Measurements from ENCODE around the gene BAZ2B. TPM values are rescaled to one million over a fixed set of nuclear protein-coding genes. Genes with fewer than 3 reads are reported as not detected.

Gene BAZ2B
- total and polyA plus RNA-seq, 7 experiments from 2014 or later, result 9.9 to 57.4 (median 15.3) TPM

GRCh38 chr2:159471340-159471739, 145.0 kb downstream of the BAZ2B start:
- H3K4me1 ChIP-seq (ENCODE audit: control insufficient read depth in 2 of 2, insufficient read depth in 2 of 2, low read length in 2 of 2), result no peaks in the 10 kb centered on the region
- H3K27me3 ChIP-seq (ENCODE audit: control insufficient read depth in 2 of 2, insufficient read depth in 2 of 2, low read length in 2 of 2), result no peaks in the 10 kb centered on the region
- POLR2A ChIA-PET, result no interaction called here
- peaks cover 0 to 4% (median 0%) of the 10 kb centered on the region in 3 experiments for H3K36me3 ChIP-seq (ENCODE audit: control insufficient read depth in 2 of 3, insufficient read depth in 3 of 3, low read length in 3 of 3)
- ATAC-seq (no peak), DNase-seq (no peak)
- no peak overlapping the region for H3K4me3 ChIP-seq (ENCODE audit: low read length)
- peaks cover 3 to 54% (median 31%) of the 10 kb centered on the region in 5 donors for H3K36me3 Mint-ChIP-seq
- no peak overlapping the region for H3K27ac ChIP-seq (ENCODE audit: low read depth, low read length)
- peaks cover 5 to 26% (median 12%) of the 10 kb centered on the region in 11 donors for H3K9me3 Mint-ChIP-seq
- no peak overlapping the region for H3K4me3 Mint-ChIP-seq
- CTCF ChIA-PET, result no interaction called here
- H3K9me3 ChIP-seq (ENCODE audit: control insufficient read depth in 2 of 3, low read length in 3 of 3), result no peaks in the 10 kb centered on the region
- intact Hi-C loops (cut with micrococcal nuclease), result no loop called here
- no peak overlapping the region for H3K27ac Mint-ChIP-seq
- H3K4me1 Mint-ChIP-seq, result peaks cover 0 to 8% (median 3%) of the 10 kb centered on the region in 7 donors
- H3K27me3 Mint-ChIP-seq, result no peaks in the 10 kb centered on the region

DNA sequence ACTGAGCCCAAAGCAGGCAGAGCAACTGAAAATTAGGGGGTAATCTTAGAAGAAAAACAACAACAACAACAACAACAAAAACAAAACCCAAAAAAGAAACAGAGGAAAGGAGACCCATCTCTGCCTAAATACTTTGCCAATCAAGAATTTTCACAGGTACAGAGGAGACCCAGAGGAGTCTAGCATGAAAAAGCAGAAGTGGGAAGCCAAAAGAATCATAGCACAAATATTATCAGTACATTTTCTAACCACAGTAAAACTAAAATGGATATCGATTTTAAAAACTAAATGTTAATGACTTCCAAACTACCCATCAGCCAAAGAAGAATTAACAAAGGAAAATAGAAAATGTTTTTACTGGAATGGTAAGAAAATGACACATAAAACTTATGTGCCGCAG, 148.1 kb downstream of the BAZ2B start:
- ATAC-seq, result no peak
- H3K9me3 Mint-ChIP-seq, result peaks cover 0 to 15% (median 6%) of the 10 kb centered on the region in 11 donors
- H3K4me3 Mint-ChIP-seq, result no peak overlapping the region
- no peaks in the 10 kb centered on the region for H3K27me3 ChIP-seq (ENCODE audit: control insufficient read depth in 2 of 2, insufficient read depth in 2 of 2, low read length in 2 of 2)
- no peak for DNase-seq
- H3K4me1 Mint-ChIP-seq, result peaks cover 0 to 8% (median 4%) of the 10 kb centered on the region in 7 donors
- ChIA-PET POLR2A (interaction anchor here (0.6 kb wide), 1 partner anchor 1530 kb away, joined by 4 read pairs; no protein-coding TSS in a partner anchor), CTCF (no interaction called here)
- no peaks in the 10 kb centered on the region for H3K27me3 Mint-ChIP-seq
- no peak overlapping the region for H3K27ac ChIP-seq (ENCODE audit: low read depth, low read length)
- H3K36me3 ChIP-seq (ENCODE audit: control insufficient read depth in 2 of 3, insufficient read depth in 3 of 3, low read length in 3 of 3), result no peaks in the 10 kb centered on the region
- intact Hi-C loops (cut with micrococcal nuclease), result no loop called here
- H3K9me3 ChIP-seq (ENCODE audit: control insufficient read depth in 2 of 3, low read length in 3 of 3), result no peaks in the 10 kb centered on the region
- H3K4me1 ChIP-seq (ENCODE audit: control insufficient read depth in 2 of 2, insufficient read depth in 2 of 2, low read length in 2 of 2), result no peaks in the 10 kb centered on the region
- peaks cover 0 to 39% (median 18%) of the 10 kb centered on the region in 5 donors for H3K36me3 Mint-ChIP-seq
- no peak overlapping the region for H3K4me3 ChIP-seq (ENCODE audit: low read length)
- no peak overlapping the region for H3K27ac Mint-ChIP-seq

- Histone ChIP-seq H3K4me1 (ENCODE audit: control insufficient read depth in 2 of 2, insufficient read depth in 2 of 2, low read length in 2 of 2) (no peaks in the 10 kb centered on the region), H3K36me3 (ENCODE audit: control insufficient read depth in 2 of 3, insufficient read depth in 3 of 3, low read length in 3 of 3) (no peaks in the 10 kb centered on the region), H3K27ac (ENCODE audit: low read depth, low read length) (no peak overlapping the region), H3K4me3 (ENCODE audit: low read length) (no peak overlapping the region), H3K27me3 (ENCODE audit: control insufficient read depth in 2 of 2, insufficient read depth in 2 of 2, low read length in 2 of 2) (no peaks in the 10 kb centered on the region), H3K9me3 (ENCODE audit: control insufficient read depth in 2 of 3, low read length in 3 of 3) (no peaks in the 10 kb centered on the region)
- Mint-ChIP-seq H3K27ac (no peak overlapping the region), H3K9me3 (peaks cover 0 to 8% (median 2%) of the 10 kb centered on the region in 11 donors), H3K27me3 (no peaks in the 10 kb centered on the region), H3K36me3 (peaks cover 0 to 26% (median 11%) of the 10 kb centered on the region in 5 donors), H3K4me3 (no peak overlapping the region), H3K4me1 (peaks cover 0 to 11% (median 8%) of the 10 kb centered on the region in 7 donors)
- CTCF ChIA-PET, result no interaction called here
- intact Hi-C loops (cut with micrococcal nuclease), result no loop called here
- DNase-seq (no peak), ATAC-seq (no peak)
- POLR2A ChIA-PET, result no interaction called here
These were observed 153.4 kb downstream of the BAZ2B start for GRCh38 chr2:159462961-159463360.

DNA sequence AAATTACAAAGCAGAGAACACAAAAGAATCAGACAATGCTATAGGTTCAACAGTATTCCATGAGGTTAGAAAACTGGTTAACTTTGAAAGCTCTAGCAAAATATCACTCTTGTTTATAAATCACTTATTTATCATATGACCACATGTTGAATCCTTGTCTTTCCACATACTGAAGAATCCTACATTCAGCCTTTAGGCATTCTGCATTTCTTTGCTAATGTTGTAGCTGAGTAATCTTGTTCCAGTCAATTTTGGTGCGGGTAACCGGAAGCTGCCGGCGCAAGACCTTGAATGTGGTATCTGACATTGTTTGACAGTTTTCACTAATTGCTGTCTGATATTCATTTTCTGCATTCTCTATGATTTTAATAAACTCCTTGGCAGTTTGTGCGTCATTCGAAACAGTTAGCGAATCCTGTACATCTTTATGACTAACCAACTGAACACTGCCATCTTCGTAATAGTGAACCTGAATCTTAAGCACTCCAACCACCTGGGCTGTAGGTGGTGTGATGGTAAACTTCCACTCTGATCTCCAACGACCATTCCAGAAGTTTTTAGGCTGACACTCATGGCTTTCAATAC, 154.1 kb downstream of the BAZ2B start:
- ChIA-PET POLR2A (interaction anchor here (0.6 to 0.7 kb wide), 2 partner anchors 77 to 290 kb away, joined by 3 to 4 read pairs; no protein-coding TSS in a partner anchor), CTCF (no interaction called here)
- H3K4me1 ChIP-seq (ENCODE audit: control insufficient read depth in 2 of 2, insufficient read depth in 2 of 2, low read length in 2 of 2), result no peaks in the 10 kb centered on the region
- no peaks in the 10 kb centered on the region for H3K27me3 ChIP-seq (ENCODE audit: control insufficient read depth in 2 of 2, insufficient read depth in 2 of 2, low read length in 2 of 2)
- H3K36me3 ChIP-seq (ENCODE audit: control insufficient read depth in 2 of 3, insufficient read depth in 3 of 3, low read length in 3 of 3), result no peaks in the 10 kb centered on the region
- no peak for ATAC-seq
- intact Hi-C loops (cut with micrococcal nuclease), result no loop called here
- no peak for DNase-seq
- H3K4me3 ChIP-seq (ENCODE audit: low read length), result no peak overlapping the region
- H3K4me1 Mint-ChIP-seq, result peaks cover 5 to 18% (median 13%) of the 10 kb centered on the region in 7 donors
- no peak overlapping the region for H3K4me3 Mint-ChIP-seq
- peaks cover 0 to 21% (median 6%) of the 10 kb centered on the region in 5 donors for H3K36me3 Mint-ChIP-seq
- no peak overlapping the region for H3K27ac Mint-ChIP-seq
- peaks cover 0 to 4% (median 0%) of the 10 kb centered on the region in 11 donors for H3K9me3 Mint-ChIP-seq
- H3K27ac ChIP-seq (ENCODE audit: low read depth, low read length), result no peak overlapping the region
- H3K9me3 ChIP-seq (ENCODE audit: control insufficient read depth in 2 of 3, low read length in 3 of 3), result no peaks in the 10 kb centered on the region
- no peaks in the 10 kb centered on the region for H3K27me3 Mint-ChIP-seq

GRCh38 chr2:159461076-159461475, 155.3 kb downstream of the BAZ2B start:
- Histone ChIP-seq H3K4me3 (ENCODE audit: low read length) (no peak overlapping the region), H3K4me1 (ENCODE audit: control insufficient read depth in 2 of 2, insufficient read depth in 2 of 2, low read length in 2 of 2) (peaks cover 0 to 6% of the 10 kb centered on the region in 2 donors), H3K27ac (ENCODE audit: low read depth, low read length) (no peak overlapping the region), H3K27me3 (ENCODE audit: control insufficient read depth in 2 of 2, insufficient read depth in 2 of 2, low read length in 2 of 2) (no peaks in the 10 kb centered on the region), H3K36me3 (ENCODE audit: control insufficient read depth in 2 of 3, insufficient read depth in 3 of 3, low read length in 3 of 3) (no peaks in the 10 kb centered on the region), H3K9me3 (ENCODE audit: control insufficient read depth in 2 of 3, low read length in 3 of 3) (no peaks in the 10 kb centered on the region)
- H3K27me3 Mint-ChIP-seq, result no peaks in the 10 kb centered on the region
- intact Hi-C loops (cut with micrococcal nuclease), result no loop called here
- ATAC-seq, result no peak
- peaks cover 0 to 4% (median 0%) of the 10 kb centered on the region in 11 donors for H3K9me3 Mint-ChIP-seq
- DNase-seq, result no peak
- CTCF ChIA-PET, result no interaction called here
- H3K4me3 Mint-ChIP-seq, result no peak overlapping the region
- POLR2A ChIA-PET, result no interaction called here
- H3K36me3 Mint-ChIP-seq, result peaks cover 0 to 15% (median 2%) of the 10 kb centered on the region in 5 donors
- peaks cover 5 to 27% (median 21%) of the 10 kb centered on the region in 7 donors for H3K4me1 Mint-ChIP-seq
- H3K27ac Mint-ChIP-seq, result no peak overlapping the region

DNA sequence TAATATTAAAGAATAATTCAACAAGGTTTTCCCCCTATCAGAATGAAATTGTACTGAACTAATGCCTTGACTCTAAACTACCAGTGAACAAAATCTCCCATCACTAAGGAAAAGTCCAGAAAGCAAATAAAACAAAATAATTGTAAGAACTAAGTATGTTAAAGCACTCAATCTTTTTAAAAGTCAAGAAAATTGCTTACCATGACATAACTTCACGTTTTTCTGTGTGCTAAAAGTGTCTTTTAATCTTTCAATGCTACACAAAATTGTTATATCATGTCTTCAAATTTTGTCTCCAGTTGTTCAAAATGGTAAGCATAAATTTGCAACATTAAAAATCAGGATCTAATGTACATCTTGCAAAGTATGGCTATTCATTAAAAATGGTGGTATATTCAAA, 156.1 kb downstream of the BAZ2B start:
- no peaks in the 10 kb centered on the region for H3K27me3 ChIP-seq (ENCODE audit: control insufficient read depth in 2 of 2, insufficient read depth in 2 of 2, low read length in 2 of 2)
- Mint-ChIP-seq H3K4me3 (no peak overlapping the region), H3K4me1 (peaks cover 8 to 30% (median 25%) of the 10 kb centered on the region in 7 donors), H3K9me3 (peaks cover 0 to 4% (median 0%) of the 10 kb centered on the region in 11 donors), H3K27me3 (no peaks in the 10 kb centered on the region), H3K27ac (no peak overlapping the region), H3K36me3 (peaks cover 0 to 14% (median 2%) of the 10 kb centered on the region in 5 donors)
- intact Hi-C loops (cut with micrococcal nuclease), result no loop called here
- H3K36me3 ChIP-seq (ENCODE audit: control insufficient read depth in 2 of 3, insufficient read depth in 3 of 3, low read length in 3 of 3), result no peaks in the 10 kb centered on the region
- ATAC-seq, result no peak
- CTCF ChIA-PET, result no interaction called here
- no peaks in the 10 kb centered on the region for H3K9me3 ChIP-seq (ENCODE audit: control insufficient read depth in 2 of 3, low read length in 3 of 3)
- peaks cover 0 to 7% of the 10 kb centered on the region in 2 donors for H3K4me1 ChIP-seq (ENCODE audit: control insufficient read depth in 2 of 2, insufficient read depth in 2 of 2, low read length in 2 of 2)
- no peak overlapping the region for H3K27ac ChIP-seq (ENCODE audit: low read depth, low read length)
- no peak for DNase-seq
- POLR2A ChIA-PET, result interaction anchor here (0.7 kb wide), 1 partner anchor 598 kb away, joined by 3 read pairs; no protein-coding TSS in a partner anchor
- no peak overlapping the region for H3K4me3 ChIP-seq (ENCODE audit: low read length)

DNA sequence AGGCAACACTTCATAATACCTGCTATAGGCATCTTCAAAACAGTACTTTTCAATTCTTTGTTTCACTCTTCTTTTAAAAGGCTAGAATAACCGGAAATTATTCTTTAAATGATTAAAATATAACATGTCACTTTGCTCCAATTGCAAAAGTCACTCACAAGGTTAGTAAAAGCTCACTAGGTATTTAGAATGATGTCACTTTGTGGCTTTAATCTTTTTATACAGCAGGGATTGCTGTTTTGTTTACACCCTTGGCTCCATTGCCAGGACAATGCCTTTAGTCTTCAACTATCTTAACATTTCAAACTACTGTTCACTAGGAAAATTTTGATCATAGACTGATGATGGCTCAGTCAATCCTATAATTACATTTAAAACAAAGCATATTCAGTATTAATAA, 157.1 kb downstream of the BAZ2B start:
- Histone ChIP-seq H3K4me3 (ENCODE audit: low read length) (no peak overlapping the region), H3K4me1 (ENCODE audit: control insufficient read depth in 2 of 2, insufficient read depth in 2 of 2, low read length in 2 of 2) (peaks cover 0 to 7% of the 10 kb centered on the region in 2 donors), H3K36me3 (ENCODE audit: control insufficient read depth in 2 of 3, insufficient read depth in 3 of 3, low read length in 3 of 3) (no peaks in the 10 kb centered on the region), H3K9me3 (ENCODE audit: control insufficient read depth in 2 of 3, low read length in 3 of 3) (no peaks in the 10 kb centered on the region), H3K27me3 (ENCODE audit: control insufficient read depth in 2 of 2, insufficient read depth in 2 of 2, low read length in 2 of 2) (no peaks in the 10 kb centered on the region), H3K27ac (ENCODE audit: low read depth, low read length) (no peak overlapping the region)
- no peak for DNase-seq
- Mint-ChIP-seq H3K27me3 (no peaks in the 10 kb centered on the region), H3K4me1 (peaks cover 8 to 31% (median 26%) of the 10 kb centered on the region in 7 donors), H3K36me3 (peaks cover 0 to 8% (median 0%) of the 10 kb centered on the region in 5 donors), H3K9me3 (peaks cover 0 to 4% (median 0%) of the 10 kb centered on the region in 11 donors), H3K27ac (no peak overlapping the region), H3K4me3 (no peak overlapping the region)
- ATAC-seq, result no peak
- intact Hi-C loops (cut with micrococcal nuclease), result loop anchor here in 1 of 2 donors (5.0 kb wide), 1 partner anchor 58 kb away; no protein-coding TSS in a partner anchor
- ChIA-PET POLR2A (interaction anchor here (0.6 kb wide), 1 partner anchor 16 kb away, joined by 3 read pairs; no protein-coding TSS in a partner anchor), CTCF (no interaction called here)

Data from naive thymus-derived CD4-positive, alpha-beta T cell (primary cell).